ENCODE data around the gene CBS.
A peak's percentile ranks its signal among the peaks of the same experiment; 100 is the strongest.
"Not testable (repeated sequence)": the region's sequence is repeated elsewhere in the genome, so short reads cannot be mapped to it uniquely, and the experiment has no call there.

Gene CBS

DNA sequence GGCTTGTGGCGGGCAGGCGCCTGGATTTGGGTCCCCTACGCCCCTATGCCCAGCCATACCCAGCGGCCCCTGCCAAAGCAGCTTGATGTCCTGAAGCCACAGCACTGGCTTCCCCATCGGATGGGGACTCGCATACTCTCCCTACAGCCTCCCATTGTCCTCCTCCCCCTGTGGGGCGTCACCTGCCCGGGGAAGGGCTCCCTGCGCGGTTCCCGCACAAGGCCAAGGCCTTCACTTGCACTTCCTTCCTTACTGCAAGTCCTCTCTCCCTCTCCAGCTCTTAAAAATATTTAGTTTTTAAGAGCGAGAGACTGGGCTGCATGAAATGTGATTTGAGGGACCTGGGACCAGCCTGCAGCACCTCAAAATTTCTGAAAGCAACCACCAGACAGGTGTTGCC is 8.9 kb downstream of the CBS start:
- DNase-seq: not testable (repeated sequence)

DNA sequence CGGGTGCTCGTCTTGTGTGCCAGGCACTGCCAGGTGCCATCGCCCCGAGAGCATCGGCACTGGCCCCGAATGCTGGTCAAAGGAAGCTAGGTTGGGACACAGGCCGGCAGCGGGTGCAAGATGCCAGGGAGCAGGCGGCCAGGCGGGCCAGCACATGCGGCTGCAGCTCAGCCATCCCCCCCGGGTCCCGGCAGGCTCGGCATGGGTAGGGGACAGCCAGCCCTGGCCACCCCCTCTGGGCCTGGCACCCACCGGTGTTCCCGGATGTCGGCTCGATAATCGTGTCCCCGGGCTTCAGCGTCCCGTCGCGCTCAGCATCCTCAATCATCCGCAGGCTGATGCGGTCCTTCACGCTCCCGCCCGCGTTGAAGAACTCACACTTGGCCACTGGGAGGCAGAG is 9.6 kb downstream of the CBS start:
- not testable (repeated sequence) for DNase-seq

DNA sequence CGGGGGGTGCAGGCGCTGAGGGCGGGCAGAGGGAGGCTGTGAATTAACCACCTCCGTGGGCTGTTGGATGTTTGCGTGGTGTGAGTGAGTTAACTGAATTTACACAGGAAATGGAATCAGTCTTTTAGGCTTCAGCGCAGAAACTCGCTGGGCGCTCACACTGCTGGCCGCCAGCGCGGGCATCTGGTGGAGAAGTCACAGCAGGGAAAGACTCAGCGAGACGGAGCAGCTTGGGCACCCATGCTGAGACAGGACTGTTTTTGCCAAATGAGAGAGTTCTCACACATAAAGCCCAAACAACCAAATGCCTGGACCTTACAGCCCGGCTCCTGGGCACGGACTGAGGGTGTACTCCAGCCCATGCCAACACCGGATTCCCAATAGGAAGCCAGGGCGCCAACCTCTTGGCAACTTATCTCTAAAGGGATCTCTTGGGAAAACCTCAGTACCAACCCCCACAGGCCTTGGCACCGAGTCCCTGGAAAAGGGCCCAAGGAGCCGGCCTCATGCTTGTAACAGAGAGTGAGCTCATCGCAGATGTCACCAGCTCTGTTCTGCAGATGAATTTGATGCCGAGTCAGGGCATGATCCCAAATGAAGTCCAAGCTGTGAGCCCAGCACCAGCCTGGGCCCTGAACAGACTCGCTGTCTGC is 11.2 kb downstream of the CBS start:
- DNase-seq: not testable (repeated sequence)

GRCh38 chr21:43062955-43063664 is 12.5 kb downstream of the CBS start:
- not testable (repeated sequence) for DNase-seq

DNA sequence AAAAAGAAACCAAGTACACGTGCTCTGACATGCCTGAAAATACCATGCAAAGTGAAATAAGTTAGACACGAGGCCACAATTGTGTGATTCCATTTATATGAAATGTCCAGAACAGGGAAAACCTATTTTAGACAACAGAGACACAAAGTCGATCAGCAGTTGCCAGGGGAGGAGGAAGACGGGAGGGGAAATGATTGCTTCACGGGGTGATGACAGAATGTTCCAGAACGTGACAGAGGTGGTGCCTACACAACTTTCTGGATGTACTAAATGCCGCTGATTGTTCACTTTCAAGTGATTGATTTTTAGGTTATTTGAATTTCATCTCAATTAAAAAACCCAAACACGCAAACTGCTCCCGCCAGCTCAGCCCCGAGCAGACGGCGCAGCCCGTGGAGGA is 22.5 kb downstream of the CBS start:
- DNase-seq: not testable (repeated sequence)

- not testable (repeated sequence) for DNase-seq
These were observed 29.5 kb downstream of the CBS start for GRCh38 chr21:43045876-43046821.

DNA sequence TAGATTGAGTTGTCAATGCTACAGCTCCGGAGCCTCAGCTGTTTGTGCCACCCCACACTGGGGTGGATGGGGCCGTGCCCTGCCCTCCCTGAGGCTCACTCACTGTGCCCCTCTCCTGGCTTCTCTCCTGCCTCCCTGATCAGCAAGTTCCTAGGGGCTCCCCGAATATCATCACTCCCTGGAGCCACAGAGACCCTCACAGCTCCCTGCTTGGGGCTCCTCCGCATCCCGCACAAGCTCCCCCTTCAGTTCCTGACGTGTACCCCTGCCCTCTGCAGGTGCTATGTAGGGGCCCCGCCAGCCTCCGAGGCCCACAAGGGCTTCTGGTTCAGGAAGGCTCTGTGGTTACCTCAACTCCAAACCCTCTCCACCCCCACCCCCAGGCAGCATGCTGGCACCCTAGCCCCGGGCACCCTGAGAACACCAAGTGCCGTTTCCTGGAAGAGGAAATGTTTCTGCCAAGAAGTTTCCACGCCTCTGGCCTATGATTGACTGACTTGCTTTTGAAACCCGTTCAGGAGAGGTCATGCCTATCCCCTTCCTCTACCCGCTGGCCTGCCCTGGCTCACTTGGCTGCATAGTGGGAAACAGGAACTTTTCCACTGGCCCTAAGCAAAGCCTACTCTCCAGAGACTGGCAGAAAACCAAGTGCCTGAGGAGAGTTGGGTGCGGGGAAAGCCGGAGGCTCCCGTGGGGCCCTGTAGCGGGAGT is 30.3 kb downstream of the CBS start:
- DNase-seq: peak; percentile 35

- not testable (repeated sequence) for DNase-seq
These were observed 31.1 kb downstream of the CBS start for GRCh38 chr21:43044547-43044946.

DNA sequence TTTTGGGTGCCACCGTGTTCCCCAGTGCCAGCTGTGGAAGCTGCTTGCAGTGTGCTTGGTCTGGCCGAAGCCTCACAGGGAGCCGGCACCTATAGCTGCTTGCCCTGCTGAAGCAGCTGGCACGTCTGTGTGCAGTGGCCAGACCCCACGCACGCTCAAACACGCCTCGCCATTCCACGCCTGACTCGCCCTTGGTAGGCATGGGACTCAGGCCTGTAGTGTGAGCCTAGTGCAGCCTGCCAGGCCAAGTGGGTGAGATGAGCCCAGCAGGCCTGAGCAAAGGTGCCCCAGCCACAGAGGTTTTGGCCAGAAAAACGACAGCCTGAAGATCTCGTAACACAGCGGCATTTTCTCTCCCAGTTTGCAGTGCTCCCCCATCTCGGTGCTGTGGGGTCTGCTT is 32.3 kb downstream of the CBS start:
- DNase-seq: not testable (repeated sequence)

DNA sequence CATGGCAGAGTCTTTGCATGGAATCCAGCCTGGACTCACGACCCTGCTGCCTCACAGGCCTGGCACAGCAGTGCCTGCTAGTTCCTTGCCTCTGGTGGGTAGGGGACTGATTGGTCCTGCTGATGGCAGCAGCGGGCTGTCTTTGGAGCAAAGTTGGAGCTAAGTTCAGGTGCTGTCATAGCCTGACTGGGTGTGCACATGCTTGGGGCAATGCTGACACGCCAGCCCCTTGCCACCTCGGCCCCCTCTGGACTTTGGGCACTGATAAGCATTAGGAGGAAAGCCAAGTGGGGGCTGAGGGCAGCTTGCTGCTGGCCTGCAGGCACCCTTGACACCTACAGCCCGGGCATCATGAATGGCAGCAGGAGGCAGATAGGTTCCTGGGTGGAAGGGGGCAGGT is 33.5 kb downstream of the CBS start:
- DNase-seq: not testable (repeated sequence)

- not testable (repeated sequence) for DNase-seq
These were observed 37.0 kb downstream of the CBS start for GRCh38 chr21:43038659-43039044.

- DNase-seq: not testable (repeated sequence)
These were observed 37.5 kb downstream of the CBS start for GRCh38 chr21:43037918-43038658.

DNA sequence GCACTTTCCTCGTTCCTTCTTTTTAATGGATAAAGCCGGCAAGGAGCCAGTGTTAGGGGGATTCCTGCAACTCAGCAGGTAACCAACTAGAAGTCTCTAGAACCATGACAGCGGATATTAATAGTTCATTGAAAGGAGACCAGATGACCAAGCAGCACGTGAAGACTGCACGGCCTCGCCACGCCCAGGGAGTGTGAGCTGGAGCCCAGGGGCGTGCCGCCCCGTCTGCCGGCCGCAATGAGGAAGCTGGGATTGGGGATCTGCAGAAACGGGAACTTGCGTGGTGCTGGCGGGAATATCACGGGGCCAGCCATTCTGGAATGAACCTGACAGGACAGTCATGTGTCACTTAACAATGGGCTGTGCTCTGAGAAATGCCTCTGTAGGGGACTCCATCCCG is 38.7 kb downstream of the CBS start:
- DNase-seq: not testable (repeated sequence)

- DNase-seq: no peak
These were observed 40.8 kb downstream of the CBS start for GRCh38 chr21:43034826-43035225.

- no peak for DNase-seq
These were observed 41.5 kb downstream of the CBS start for GRCh38 chr21:43034101-43034500.

DNA sequence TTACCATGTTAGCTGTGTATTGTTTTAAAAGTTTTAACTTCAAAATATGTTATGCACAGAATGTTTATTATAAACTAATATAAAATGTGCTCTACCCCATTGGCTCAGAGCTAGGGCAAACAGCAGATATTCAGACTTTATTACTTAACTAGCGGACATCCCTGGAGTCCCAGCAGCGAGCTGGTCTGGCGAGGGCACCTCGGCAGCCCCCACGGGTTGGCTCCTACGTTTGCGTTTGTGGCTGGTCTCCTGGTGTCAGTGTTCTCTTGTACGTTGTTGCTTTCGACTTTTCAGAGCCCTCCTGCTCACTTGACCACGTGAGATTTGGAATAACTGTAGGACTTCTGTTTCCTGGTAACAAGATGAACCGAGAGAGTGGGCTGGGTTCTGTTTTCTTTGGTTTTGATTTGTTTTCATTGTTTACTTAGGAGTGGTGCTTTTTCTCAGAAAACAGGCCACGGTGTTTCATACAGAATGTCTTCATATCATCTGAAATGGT is 44.5 kb downstream of the CBS start:
- DNase-seq: no peak

DNA sequence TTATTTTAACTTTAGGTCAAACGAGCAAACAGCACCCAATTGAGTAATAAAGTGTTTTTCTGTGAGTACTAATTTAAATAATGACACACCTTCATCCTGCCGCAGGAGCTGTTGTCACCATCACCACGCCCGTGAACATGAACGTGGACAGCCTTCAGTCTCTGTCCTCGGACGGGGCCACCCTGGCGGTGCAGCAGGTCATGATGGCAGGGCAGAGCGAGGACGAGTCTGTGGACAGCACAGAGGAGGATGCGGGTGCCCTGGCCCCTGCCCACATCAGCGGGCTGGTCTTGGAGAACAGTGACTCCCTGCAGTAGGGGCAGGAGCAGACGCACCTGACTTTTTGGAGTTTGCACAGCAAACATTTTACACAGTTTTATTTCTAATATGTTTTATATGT is 45.9 kb downstream of the CBS start:
- no peak for DNase-seq

DNA sequence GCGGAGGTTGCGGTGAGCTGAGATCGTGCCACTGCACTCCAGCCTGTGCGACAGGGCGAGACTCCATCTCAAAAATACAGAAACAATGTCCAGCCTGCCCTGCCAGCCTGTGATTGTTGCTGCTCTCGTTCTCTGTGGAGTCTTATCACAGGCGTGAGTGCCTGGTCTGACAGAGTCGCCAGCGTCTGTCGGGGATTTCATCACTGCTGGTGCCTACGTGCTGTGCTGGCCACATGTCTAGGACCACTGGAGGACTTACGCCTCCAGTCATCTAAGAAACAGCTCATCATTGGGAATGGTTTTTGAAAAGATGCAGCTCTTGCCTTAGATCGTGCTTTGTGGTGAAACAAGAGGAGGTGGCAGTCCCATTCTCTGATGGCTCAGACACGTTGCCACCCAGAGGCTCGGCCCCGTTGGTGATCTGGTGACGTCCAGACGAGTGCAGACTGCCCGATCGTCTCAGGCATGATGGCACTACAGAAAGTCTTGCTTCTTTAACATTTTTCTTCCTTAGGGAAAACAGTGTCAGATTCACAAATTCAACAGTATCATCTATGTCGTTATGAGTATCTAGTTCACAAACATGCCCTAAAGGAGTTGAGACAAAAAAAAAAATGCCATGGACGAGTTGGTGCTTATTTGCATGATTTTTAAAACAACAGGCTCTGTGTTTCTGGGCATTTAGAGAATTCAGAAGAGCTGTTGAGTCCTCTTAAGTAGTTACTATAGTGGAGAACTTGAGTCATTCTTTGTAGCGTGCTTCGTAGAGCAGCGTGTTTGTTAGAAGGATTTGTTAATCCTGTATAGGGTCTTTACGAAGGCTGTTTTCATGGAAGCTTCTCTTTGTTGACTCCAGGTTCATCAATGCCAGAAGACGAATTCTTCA is 47.5 kb downstream of the CBS start:
- no peak for DNase-seq

- DNase-seq: no peak
These were observed 49.9 kb downstream of the CBS start for GRCh38 chr21:43025636-43026180.

GRCh38 chr21:43024439-43025136 is 51.0 kb downstream of the CBS start:
- no peak for DNase-seq

Data from activated CD4-positive, CD25-positive, alpha-beta regulatory T cell treated with anti-CD3 and anti-CD28 coated beads, Interleukin-2, amount 50 U/mL, for 72 hours (primary cell).